Hippocampal formation (tissue), 2 donors: ENCODE measurements around the gene ANO3.

ENCODE experiments used
- DNase-seq, 2 donors: peaks; one replicate each; lab custom pipeline; 2025; lab: John Stamatoyannopoulos, UW

Gene ANO3

GRCh38 chr11:26708736-26709456 is 377.0 kb downstream of the ANO3 start:
- DNase-seq: no peak

- DNase-seq: no peak
Observed at GRCh38 chr11:26710489-26710888, 378.6 kb downstream of the ANO3 start.

- DNase-seq: no peak
Observed at GRCh38 chr11:26712497-26712896, 380.6 kb downstream of the ANO3 start.
